ENCODE measurements around the gene ODF4. TPM values are rescaled to one million over a fixed set of nuclear protein-coding genes. Genes with fewer than 3 reads are reported as not detected.

Gene ODF4
- polyA plus RNA-seq, 3 donors: not detected

DNA sequence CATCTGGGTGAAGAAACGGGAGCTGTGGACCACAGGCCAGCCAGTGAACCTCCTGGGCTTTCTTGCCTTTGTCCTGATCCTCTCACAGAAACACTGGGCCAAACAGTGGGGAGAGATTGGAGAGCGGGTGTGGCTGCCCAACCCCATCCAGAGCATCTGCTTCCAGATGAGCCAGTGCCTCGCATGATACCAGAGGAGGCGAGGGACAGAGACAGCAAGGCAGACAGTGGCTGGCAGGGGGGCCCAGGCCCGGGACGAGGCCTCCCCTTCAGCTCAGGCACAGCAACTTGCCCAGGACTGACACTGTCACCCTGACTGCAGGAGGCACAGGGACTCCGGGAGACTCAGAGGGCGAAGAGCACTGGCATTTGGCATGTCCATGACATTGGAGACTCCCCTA is 17.6 kb upstream of the ODF4 start:
- no peaks in the 10 kb centered on the region for H3K79me2 ChIP-seq (ENCODE audit: insufficient read depth, low read length)
- no peak overlapping the region for H3K4me3 Mint-ChIP-seq
- intact Hi-C loops (cut with micrococcal nuclease): no loop called here
- H3K36me3 ChIP-seq (replicated peaks in 1 of 2; ENCODE audit: control insufficient read depth in 1 of 2, insufficient read depth in 2 of 2, low read length in 2 of 2): no peaks in the 10 kb centered on the region
- H3K9me3 Mint-ChIP-seq: peaks cover 0 to 3% (median 0%) of the 10 kb centered on the region in 7 donors
- peaks cover 21% of the 10 kb centered on the region for H3K4me1 Mint-ChIP-seq
- no peak overlapping the region for H3K9ac ChIP-seq (ENCODE audit: insufficient read depth, low read length, poor library complexity, severe bottlenecking)
- H3K4me2 ChIP-seq (replicated peaks; ENCODE audit: extremely low read depth, low read length, poor library complexity, severe bottlenecking): no peak overlapping the region
- H3K27me3 ChIP-seq (ENCODE audit: control insufficient read depth in 2 of 2, insufficient read depth in 2 of 2, low read length in 2 of 2): peaks cover 0 to 23% of the 10 kb centered on the region in 2 donors
- WGBS (ENCODE audit: insufficient coverage): 93% methylated on average over 6 of the region's 8 CpGs
- peaks cover 11 to 14% of the 10 kb centered on the region in 2 donors for H3K4me1 ChIP-seq (ENCODE audit: control insufficient read depth in 1 of 2, insufficient read depth in 2 of 2, low read length in 2 of 2)
- H2AFZ ChIP-seq (ENCODE audit: insufficient read depth, low read depth, low read length, poor library complexity, severe bottlenecking): no peak overlapping the region
- no peak overlapping the region for H3K4me3 ChIP-seq (replicated peaks in 1 of 3; ENCODE audit: low read depth in 2 of 3, low read length in 3 of 3)
- no peaks in the 10 kb centered on the region for H4K20me1 ChIP-seq (ENCODE audit: insufficient read depth, low read length)
- TF ChIP-seq, protein P1, sequence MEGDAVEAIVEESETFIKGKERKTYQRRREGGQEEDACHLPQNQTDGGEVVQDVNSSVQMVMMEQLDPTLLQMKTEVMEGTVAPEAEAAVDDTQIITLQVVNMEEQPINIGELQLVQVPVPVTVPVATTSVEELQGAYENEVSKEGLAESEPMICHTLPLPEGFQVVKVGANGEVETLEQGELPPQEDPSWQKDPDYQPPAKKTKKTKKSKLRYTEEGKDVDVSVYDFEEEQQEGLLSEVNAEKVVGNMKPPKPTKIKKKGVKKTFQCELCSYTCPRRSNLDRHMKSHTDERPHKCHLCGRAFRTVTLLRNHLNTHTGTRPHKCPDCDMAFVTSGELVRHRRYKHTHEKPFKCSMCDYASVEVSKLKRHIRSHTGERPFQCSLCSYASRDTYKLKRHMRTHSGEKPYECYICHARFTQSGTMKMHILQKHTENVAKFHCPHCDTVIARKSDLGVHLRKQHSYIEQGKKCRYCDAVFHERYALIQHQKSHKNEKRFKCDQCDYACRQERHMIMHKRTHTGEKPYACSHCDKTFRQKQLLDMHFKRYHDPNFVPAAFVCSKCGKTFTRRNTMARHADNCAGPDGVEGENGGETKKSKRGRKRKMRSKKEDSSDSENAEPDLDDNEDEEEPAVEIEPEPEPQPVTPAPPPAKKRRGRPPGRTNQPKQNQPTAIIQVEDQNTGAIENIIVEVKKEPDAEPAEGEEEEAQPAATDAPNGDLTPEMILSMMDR (IDR thresholded peaks at IDR 0.05): no peak
- peaks cover 25 to 34% (median 30%) of the 10 kb centered on the region in 3 donors for H3K27me3 Mint-ChIP-seq (ENCODE audit: low read depth in 3 of 3)
- H3K27ac Mint-ChIP-seq: no peak overlapping the region
- H3K9me3 ChIP-seq (replicated peaks in 1 of 2; ENCODE audit: control insufficient read depth in 1 of 2, insufficient read depth in 1 of 2, low read length in 2 of 2): no peaks in the 10 kb centered on the region
- no peak for DNase-seq
- no peak overlapping the region for H3K27ac ChIP-seq (ENCODE audit: low read depth in 1 of 2, low read length in 2 of 2)
- no peaks in the 10 kb centered on the region for H3K36me3 Mint-ChIP-seq

DNA sequence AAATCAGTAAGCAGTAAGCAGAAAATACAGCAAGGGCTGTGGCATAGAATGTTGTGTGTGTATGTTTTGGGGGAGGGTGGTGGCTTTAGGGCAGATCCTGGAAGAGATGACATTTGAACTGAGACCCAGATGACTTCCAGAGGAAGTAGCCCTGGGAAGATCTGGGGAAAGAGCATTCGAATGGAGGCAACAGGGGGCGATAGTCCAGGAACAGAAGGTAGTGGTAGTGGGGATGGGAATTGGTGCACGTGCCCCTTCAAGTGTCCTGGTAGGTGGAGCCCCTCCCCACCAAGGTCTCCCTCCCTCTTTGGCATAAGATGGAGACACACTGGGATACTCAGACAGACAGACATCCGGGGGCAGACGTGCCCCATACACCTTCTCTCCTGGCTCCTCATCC is 15.5 kb upstream of the ODF4 start:
- Histone ChIP-seq H3K36me3 (replicated peaks in 1 of 2; ENCODE audit: control insufficient read depth in 1 of 2, insufficient read depth in 2 of 2, low read length in 2 of 2) (no peaks in the 10 kb centered on the region), H3K9me3 (replicated peaks in 1 of 2; ENCODE audit: control insufficient read depth in 1 of 2, insufficient read depth in 1 of 2, low read length in 2 of 2) (no peaks in the 10 kb centered on the region), H3K4me1 (ENCODE audit: control insufficient read depth in 1 of 2, insufficient read depth in 2 of 2, low read length in 2 of 2) (peaks cover 16 to 19% of the 10 kb centered on the region in 2 donors), H2AFZ (ENCODE audit: insufficient read depth, low read depth, low read length, poor library complexity, severe bottlenecking) (no peak overlapping the region), H4K20me1 (ENCODE audit: insufficient read depth, low read length) (no peaks in the 10 kb centered on the region), H3K27me3 (ENCODE audit: control insufficient read depth in 2 of 2, insufficient read depth in 2 of 2, low read length in 2 of 2) (peaks cover 3 to 34% of the 10 kb centered on the region in 2 donors), H3K79me2 (ENCODE audit: insufficient read depth, low read length) (no peaks in the 10 kb centered on the region), H3K4me3 (replicated peaks in 1 of 3; ENCODE audit: low read depth in 2 of 3, low read length in 3 of 3) (no peak overlapping the region), H3K27ac (ENCODE audit: low read depth in 1 of 2, low read length in 2 of 2) (no peak overlapping the region), H3K9ac (ENCODE audit: insufficient read depth, low read length, poor library complexity, severe bottlenecking) (no peak overlapping the region), H3K4me2 (replicated peaks; ENCODE audit: extremely low read depth, low read length, poor library complexity, severe bottlenecking) (no peak overlapping the region)
- WGBS (ENCODE audit: insufficient coverage): 100% methylated on average over 1 of the region's 5 CpGs
- DNase-seq: no peak
- intact Hi-C loops (cut with micrococcal nuclease): no loop called here
- Mint-ChIP-seq H3K4me3 (no peak overlapping the region), H3K9me3 (peaks cover 0 to 9% (median 3%) of the 10 kb centered on the region in 7 donors), H3K27me3 (ENCODE audit: low read depth in 3 of 3) (peaks cover 42 to 48% (median 45%) of the 10 kb centered on the region in 3 donors), H3K4me1 (peaks cover 27% of the 10 kb centered on the region), H3K36me3 (no peaks in the 10 kb centered on the region), H3K27ac (no peak overlapping the region)
- TF ChIP-seq, protein P1 (IDR thresholded peaks at IDR 0.05): no peak
